ENCODE data around the gene SLC9A5. TPM values are rescaled to one million over a fixed set of nuclear protein-coding genes. Genes with fewer than 3 reads are reported as not detected.

Gene SLC9A5
- total and polyA plus RNA-seq, 9 of the 15 experiments (the other 6 are each of a cell fraction or from before 2014, with no cell fraction given): 0.06 to 3.1 (median 1.2) TPM

GRCh38 chr16:67246081-67246755 is 2.6 kb upstream of the SLC9A5 start (continued):
- TF ChIP-seq UBTF (IDR thresholded peaks at IDR 0.05; ENCODE audit: borderline replicate concordance in 1 of 2, low read depth in 2 of 2, low read length in 2 of 2): peak; percentile 31 to 38; a peak in 1 of 4 replicates
- no peak for TF ChIP-seq ESRRB (CRISPR knock-in tag; IDR thresholded peaks at IDR 0.05; ENCODE audit: borderline replicate concordance)
- TF ChIP-seq, protein P1, sequence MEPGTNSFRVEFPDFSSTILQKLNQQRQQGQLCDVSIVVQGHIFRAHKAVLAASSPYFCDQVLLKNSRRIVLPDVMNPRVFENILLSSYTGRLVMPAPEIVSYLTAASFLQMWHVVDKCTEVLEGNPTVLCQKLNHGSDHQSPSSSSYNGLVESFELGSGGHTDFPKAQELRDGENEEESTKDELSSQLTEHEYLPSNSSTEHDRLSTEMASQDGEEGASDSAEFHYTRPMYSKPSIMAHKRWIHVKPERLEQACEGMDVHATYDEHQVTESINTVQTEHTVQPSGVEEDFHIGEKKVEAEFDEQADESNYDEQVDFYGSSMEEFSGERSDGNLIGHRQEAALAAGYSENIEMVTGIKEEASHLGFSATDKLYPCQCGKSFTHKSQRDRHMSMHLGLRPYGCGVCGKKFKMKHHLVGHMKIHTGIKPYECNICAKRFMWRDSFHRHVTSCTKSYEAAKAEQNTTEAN (CRISPR knock-in tag; IDR thresholded peaks at IDR 0.05): 0 out of 2 replicates have a peak, but pooled peaks have one; percentile 47
- peak; percentile 28; the same call in 1 of the 2 replicates for TF ChIP-seq KLF16 (IDR thresholded peaks at IDR 0.05)
- TF ChIP-seq, protein P2, sequence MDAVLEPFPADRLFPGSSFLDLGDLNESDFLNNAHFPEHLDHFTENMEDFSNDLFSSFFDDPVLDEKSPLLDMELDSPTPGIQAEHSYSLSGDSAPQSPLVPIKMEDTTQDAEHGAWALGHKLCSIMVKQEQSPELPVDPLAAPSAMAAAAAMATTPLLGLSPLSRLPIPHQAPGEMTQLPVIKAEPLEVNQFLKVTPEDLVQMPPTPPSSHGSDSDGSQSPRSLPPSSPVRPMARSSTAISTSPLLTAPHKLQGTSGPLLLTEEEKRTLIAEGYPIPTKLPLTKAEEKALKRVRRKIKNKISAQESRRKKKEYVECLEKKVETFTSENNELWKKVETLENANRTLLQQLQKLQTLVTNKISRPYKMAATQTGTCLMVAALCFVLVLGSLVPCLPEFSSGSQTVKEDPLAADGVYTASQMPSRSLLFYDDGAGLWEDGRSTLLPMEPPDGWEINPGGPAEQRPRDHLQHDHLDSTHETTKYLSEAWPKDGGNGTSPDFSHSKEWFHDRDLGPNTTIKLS (IDR thresholded peaks at IDR 0.05; ENCODE audit: borderline replicate concordance, low read depth): peak; percentile 33; the same call in 1 of the 2 replicates
- no peak for TF ChIP-seq NR2C1 (IDR thresholded peaks at IDR 0.05)
- no peak for TF ChIP-seq NR2C1 (tag; IDR thresholded peaks at IDR 0.05)
- TF ChIP-seq NBN (IDR thresholded peaks at IDR 0.05; ENCODE audit: low read depth): peak; percentile 26; the same call in 1 of the 2 replicates
- TF ChIP-seq CC2D1A (IDR thresholded peaks at IDR 0.05): no peak
- TF ChIP-seq, protein P3, sequence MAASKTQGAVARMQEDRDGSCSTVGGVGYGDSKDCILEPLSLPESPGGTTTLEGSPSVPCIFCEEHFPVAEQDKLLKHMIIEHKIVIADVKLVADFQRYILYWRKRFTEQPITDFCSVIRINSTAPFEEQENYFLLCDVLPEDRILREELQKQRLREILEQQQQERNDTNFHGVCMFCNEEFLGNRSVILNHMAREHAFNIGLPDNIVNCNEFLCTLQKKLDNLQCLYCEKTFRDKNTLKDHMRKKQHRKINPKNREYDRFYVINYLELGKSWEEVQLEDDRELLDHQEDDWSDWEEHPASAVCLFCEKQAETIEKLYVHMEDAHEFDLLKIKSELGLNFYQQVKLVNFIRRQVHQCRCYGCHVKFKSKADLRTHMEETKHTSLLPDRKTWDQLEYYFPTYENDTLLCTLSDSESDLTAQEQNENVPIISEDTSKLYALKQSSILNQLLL (CRISPR knock-in tag; IDR thresholded peaks at IDR 0.05; ENCODE audit: borderline replicate concordance): no peak
- TF ChIP-seq CREM (IDR thresholded peaks at IDR 0.05; ENCODE audit: low read depth): 0 out of 2 replicates have a peak, but pooled peaks have one; percentile 19
- TF ChIP-seq, protein P4, sequence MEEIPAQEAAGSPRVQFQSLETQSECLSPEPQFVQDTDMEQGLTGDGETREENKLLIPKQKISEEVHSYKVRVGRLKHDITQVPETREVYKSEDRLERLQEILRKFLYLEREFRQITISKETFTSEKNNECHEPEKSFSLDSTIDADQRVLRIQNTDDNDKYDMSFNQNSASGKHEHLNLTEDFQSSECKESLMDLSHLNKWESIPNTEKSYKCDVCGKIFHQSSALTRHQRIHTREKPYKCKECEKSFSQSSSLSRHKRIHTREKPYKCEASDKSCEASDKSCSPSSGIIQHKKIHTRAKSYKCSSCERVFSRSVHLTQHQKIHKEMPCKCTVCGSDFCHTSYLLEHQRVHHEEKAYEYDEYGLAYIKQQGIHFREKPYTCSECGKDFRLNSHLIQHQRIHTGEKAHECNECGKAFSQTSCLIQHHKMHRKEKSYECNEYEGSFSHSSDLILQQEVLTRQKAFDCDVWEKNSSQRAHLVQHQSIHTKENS (CRISPR knock-in tag; IDR thresholded peaks at IDR 0.05): no peak
- no peak for TF ChIP-seq ZFP1 (CRISPR knock-in tag; IDR thresholded peaks at IDR 0.05)
- no peak for TF ChIP-seq PRMT5 (CRISPR knock-in tag; IDR thresholded peaks at IDR 0.05)
- 0 out of 4 replicates have a peak, but pooled peaks of 1 of the 2 experiments have one; percentile 16 for TF ChIP-seq TRIM24 (IDR thresholded peaks at IDR 0.05)
- TF ChIP-seq MYNN (IDR thresholded peaks at IDR 0.05): 0 out of 2 replicates have a peak, but pooled peaks have one; percentile 30
- no peak for TF ChIP-seq MYNN (CRISPR knock-in tag; IDR thresholded peaks at IDR 0.05)
- no peak for TF ChIP-seq ZNF146 (CRISPR knock-in tag; IDR thresholded peaks at IDR 0.05; ENCODE audit: unreplicated experiment)
- TF ChIP-seq ZNF263 (CRISPR knock-in tag; IDR thresholded peaks at IDR 0.05; ENCODE audit: borderline replicate concordance): 0 out of 2 replicates have a peak, but pooled peaks have one; percentile 52
- TF ChIP-seq GATAD2B (IDR thresholded peaks at IDR 0.05; ENCODE audit: borderline replicate concordance): peak; percentile 56; the same call in 1 of the 2 replicates
- peak; percentile 81 for TF ChIP-seq GABPB1 (CRISPR knock-in tag; IDR thresholded peaks at IDR 0.05)
- TF ChIP-seq ETV5 (CRISPR knock-in tag; IDR thresholded peaks at IDR 0.05; ENCODE audit: low read depth): peak; percentile 91

Data from K562 (cell line).